ENCODE results near the gene FAM3A.

The FAM3A gene

GRCh38 chrX:154462396-154462795 lies 53.6 kb downstream of the FAM3A start:
- DNase-seq (ENCODE audit: low read depth in 2 of 2), result no peak

DNA sequence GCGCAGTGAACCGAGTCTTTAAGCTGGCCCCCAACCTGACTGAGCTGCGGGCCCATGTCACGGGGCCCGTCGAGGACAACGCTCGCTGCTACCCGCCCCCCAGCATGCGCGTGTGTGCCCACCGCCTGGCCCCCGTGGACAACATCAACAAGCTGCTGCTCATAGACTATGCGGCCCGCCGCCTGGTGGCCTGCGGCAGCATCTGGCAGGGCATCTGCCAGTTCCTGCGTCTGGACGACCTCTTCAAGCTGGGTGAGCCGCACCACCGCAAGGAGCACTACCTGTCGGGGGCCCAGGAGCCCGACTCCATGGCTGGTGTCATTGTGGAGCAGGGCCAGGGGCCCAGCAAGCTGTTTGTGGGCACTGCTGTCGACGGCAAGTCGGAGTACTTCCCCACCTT lies 55.7 kb downstream of the FAM3A start:
- DNase-seq (ENCODE audit: low read depth in 2 of 2), result no peak

GRCh38 chrX:154459832-154460231 lies 56.2 kb downstream of the FAM3A start:
- DNase-seq (ENCODE audit: low read depth in 2 of 2), result no peak

DNA sequence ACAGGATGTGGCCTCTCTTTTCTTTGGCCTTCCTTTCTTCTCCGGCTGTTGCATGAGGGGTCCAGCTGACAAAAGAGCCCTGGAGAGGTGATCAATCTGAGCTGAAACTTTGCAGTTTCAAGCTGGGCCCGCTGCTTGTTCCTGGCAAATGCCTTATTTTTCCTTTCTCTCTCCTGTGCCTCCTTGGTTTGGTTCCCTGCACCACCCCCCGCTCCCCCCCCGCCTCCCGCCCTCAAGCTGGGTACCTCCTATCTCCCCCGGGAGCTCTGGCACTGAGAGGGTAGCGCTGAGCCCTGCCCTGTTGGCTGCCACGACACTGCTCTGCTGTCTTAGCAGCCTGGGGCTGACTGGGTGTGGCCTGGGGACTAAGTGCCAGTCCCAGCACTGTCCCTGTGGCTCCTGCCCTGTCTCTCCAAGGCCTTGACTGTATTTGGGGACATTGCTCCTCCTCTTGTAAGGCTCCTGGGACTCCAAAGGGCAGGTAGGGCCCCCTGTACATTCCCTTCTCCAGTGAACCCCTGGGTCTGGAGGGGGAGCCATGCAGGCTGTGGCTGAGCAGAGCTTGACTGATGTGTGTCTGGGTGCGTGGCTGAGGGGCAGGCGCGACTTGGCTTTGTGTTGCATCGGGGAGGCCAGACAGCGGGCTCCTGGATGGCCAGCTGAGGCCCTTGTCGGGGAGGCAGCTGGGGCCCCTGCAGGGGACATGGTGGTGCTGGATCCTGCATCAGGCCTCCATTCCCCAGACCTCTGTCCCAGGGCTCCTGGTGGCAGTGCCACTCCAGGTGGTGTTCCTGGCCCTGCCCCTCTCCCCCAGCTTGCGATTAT lies 56.9 kb downstream of the FAM3A start:
- DNase-seq (ENCODE audit: low read depth in 2 of 2), result no peak

DNA sequence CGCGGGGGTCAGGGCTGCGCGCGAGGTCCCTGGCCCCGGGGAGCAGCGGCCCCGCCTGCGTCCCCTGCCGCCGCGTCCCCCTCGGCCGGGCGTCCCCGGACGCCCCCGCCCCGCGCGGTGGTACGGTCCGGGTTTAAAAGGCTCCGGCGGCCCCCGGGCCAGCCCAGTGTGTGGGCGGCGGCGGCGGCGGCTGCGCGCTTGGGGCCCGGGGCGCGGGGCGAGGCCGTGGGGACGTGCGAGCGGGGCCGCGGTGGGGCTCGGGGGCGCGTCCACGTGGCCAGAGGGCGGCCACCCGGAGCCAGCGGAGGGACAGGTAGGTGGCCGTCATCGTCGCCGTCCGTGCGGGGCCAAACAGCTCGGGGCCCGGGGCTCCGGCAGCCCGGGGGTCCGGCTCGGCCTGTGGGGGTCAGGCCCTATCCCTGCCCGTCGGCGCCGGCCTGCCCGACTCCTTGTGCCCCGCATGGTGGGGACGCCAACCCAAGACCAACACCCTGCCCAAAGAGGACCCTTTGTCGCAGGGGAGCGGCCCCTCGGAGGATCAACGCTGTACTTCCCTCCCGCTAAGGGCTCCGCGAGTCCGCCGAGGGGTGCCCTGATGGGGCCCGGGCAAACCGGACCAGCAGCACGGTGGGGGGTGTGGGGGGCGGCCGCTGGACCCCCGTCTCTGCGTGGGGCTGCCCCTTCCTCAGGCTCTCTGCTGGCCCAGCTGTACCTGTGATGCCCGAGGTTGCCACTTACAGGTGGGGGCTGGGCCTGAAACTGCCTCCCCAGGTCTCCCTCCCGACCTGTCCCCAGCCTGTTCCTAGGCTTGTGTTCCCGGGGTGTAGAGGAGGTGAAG lies 57.7 kb downstream of the FAM3A start, which contains the start of gene PLXNA3:
Gene PLXNA3, plus strand, starts transcription at position 166 of the 838 bp plus-strand sequence. CDS start 1,903 bp downstream, outside the sequence.
- peak; percentile 20 to 37 for DNase-seq (ENCODE audit: low read depth in 2 of 2)

GRCh38 chrX:154457491-154458115 lies 58.4 kb downstream of the FAM3A start:
- peak in 1 of 2 donors; percentile 16 for DNase-seq (ENCODE audit: low read depth in 2 of 2)
